HG03060 (cell line): ENCODE measurements around the gene ZFP3.
"Not testable (repeated sequence)": the region's sequence is repeated elsewhere in the genome, so short reads cannot be mapped to it uniquely, and the experiment has no call there.

ENCODE experiments used
- ATAC-seq: cut with Tn5 transposase; IDR thresholded peaks from one replicate; pipeline ENCODE4 v1.9.1; 2021; ENCODE audit warnings: low read depth, moderate number of reproducible peaks; ENCODE audit not compliant: unreplicated experiment

The ZFP3 gene

DNA sequence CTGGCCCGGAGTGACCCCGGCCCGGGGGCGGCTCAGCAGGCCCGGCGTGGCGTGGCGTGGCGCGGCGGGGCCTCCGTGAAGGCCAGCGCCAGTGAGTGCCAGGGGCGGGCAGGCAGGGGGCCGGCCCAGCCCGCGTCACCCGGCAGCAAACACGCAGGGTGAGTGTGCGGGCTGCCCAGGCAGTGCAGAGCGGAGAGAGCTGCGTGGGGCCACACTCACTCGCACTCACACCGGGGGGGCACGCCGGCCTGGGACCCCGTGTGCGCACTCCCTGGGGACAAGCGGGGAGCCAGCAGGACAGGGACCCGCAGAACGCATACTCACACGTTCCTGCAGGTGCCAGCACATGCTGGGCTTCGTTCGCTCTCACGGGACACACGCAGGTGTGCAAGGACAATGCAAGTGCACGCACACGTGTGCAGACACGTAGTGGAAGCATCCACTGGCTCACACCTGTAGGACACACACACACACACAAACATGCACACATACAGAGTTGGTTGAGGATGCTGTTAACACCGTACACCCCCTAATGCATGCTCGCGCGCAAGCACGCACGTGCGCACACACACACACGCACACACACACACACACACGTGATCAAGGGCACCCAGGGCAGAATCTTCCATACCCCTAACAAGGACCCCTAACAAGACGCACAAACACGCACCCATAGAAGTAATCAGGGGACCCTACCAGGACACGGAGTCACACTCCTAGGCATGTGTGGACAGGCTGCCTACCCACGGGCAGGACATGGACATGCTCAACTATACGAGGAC is 45.3 kb downstream of the ZFP3 start:
- no peak for ATAC-seq

DNA sequence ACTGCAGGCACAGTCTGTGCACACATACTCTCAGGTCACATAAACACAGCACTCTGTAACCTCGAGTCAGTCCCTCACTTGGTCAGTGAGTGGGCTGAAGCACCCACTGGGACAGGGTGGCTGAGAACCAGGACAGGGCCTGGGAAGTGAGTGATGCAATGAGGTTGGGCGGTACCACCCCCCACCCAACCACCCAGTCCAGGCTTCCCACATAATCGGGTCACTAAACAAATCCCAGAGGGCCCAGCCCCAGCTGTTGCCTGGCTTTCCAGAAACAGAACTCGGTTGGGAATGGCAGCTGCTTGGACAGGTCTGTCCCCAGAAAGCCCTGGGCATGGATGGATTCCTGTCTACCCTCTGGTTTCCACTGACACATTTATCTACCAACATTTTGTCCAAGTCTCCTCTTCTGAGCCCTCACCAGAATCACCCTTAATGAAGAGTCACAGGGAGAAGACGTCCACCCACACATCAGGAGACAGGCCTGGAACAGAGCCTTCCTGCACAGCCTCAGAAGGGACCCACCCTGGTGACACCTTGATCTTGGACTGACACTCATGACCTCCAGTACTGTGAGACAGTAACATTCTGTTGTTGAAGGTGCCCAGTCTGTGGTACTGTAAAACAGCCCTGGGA is 46.0 kb downstream of the ZFP3 start:
- not testable (repeated sequence) for ATAC-seq

GRCh38 chr17:5124896-5125295 is 46.6 kb downstream of the ZFP3 start:
- not testable (repeated sequence) for ATAC-seq

- ATAC-seq = no peak
Measured at GRCh38 chr17:5126719-5127488, 48.6 kb downstream of the ZFP3 start.

DNA sequence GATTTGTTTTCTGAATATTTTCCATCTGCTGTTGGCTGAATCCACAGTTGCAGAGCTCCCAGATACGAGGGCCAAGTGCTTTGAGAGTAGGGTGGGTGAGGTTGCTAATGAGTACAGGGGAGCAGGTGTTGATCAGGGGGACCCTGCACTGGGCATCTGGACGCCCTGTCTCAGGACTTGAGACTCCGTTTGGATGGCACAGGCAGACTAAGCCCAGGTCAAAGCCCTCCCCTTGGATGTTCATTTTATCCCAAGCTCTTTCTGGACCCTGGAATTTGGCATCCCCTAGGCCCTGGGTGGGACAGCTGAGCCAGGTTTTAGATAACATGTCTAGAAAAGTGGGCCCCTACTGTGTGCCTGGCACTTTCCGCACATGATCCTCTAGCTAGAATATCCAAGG is 49.6 kb downstream of the ZFP3 start:
- ATAC-seq = no peak

GRCh38 chr17:5128387-5128786 is 50.1 kb downstream of the ZFP3 start:
- ATAC-seq = not testable (repeated sequence)

DNA sequence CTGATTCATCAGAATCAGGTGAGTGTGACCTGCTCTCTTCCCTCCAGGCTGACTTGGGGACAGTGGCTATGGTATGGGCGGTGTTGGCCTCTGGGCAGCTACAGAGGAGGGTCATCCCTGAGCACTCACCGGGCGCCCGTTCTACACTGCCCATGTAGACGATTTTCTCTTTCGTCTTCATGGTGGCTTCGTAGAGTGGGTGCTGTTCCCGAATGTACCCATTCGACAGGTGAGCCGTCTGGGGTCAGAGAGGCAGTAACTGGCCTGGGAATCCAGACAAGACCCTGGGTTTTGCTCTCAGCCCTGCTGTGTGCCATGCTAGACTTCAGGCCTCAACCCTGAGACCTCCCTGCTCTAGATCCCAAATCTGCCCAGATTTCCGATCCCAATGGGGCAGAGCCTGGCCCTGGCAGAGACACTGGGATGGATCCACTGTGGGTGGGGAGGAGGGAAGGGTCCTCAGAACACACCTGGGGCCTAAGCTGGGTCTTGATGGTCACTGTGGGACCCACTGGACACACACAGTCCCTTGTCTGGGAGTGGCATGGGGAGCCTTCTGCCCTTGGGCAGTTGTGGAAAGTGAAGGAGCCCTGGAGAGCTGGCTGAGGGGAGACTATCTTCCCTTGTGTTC is 50.8 kb downstream of the ZFP3 start:
- ATAC-seq = no peak

DNA sequence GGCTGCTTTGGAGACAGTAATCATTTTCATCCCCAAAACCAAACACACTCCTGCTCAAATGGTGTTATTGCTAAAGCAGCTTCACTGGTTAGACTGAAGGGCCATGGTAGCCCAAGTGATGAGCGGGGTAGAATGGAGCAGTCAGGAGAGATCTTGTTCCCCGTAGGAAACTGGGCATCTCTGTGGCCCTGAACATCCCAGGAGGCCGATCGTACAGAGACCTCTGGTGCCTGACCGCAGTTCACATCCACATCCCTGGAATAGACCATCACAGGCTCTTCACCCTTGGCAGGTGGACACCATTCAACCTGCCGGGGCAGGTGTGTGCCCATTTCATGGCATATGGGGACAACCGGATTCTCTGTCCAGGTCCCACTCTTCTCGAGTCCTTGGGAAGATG is 51.5 kb downstream of the ZFP3 start:
- not testable (repeated sequence) for ATAC-seq

DNA sequence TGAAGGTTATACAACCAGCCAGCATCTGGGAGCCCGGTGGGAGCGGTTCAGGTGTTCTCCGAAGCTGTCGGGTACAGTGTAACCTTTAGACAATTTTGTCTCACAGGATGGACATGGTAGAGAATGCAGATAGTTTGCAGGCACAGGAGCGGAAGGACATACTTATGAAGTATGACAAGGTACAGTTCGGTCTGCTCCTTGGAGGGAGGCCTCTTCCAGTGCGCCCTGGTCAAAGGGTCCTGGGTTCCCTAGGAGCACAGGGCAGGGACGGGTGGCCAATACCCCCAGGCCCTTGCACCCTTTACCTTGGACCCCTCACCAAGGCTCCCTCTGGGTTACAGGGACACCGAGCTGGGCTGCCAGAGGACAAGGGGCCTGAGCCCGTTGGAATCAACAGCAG is 52.0 kb downstream of the ZFP3 start:
- ATAC-seq = not testable (repeated sequence)

DNA sequence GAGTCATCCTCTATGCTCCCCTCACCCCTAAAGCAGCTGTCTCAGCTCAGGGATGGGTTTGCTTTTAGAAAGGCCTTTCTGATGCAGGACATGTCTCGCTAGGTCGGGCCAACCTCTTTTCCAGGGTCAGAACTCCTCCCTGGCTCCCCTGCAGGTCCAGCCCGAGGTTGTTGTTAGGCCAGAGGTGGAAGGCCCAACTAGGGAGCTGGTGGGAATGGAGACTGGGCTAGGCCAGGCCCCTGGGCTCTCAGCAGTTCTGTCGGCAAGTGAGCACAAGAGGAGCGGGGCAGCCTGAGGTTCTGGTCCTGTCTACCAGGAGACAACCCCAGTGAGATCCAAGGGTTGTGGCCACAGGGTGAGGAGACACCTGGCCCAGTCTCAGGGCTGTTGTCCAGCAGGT is 52.4 kb downstream of the ZFP3 start:
- ATAC-seq = not testable (repeated sequence)

DNA sequence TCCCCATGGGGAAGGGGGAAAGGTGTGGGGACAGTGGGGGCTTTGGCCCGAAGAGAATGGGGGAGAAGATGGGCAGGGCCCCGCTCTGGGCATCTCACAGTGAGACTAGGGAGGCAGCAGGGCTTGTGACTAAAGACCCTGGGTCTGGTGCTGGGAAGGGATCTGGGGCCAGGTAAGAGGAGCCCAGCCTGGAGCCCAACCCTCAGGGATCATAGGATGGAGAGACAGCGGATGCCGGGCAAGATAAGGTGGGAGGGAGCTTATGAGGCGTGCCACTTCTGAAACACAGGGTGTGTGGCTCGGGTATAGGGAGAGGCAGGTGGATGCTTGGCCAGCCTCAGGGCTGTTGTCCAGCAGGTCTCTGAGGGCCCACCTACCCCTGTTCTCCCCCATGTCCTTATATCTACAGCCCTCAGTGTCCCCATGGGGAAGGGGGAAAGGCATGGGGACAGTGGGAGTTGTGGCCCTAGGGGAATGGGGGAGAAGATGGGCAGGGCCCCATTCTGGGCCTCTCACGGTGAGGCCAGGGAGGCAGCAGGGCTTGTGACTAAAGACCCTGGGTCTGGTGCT is 53.0 kb downstream of the ZFP3 start:
- no peak for ATAC-seq

DNA sequence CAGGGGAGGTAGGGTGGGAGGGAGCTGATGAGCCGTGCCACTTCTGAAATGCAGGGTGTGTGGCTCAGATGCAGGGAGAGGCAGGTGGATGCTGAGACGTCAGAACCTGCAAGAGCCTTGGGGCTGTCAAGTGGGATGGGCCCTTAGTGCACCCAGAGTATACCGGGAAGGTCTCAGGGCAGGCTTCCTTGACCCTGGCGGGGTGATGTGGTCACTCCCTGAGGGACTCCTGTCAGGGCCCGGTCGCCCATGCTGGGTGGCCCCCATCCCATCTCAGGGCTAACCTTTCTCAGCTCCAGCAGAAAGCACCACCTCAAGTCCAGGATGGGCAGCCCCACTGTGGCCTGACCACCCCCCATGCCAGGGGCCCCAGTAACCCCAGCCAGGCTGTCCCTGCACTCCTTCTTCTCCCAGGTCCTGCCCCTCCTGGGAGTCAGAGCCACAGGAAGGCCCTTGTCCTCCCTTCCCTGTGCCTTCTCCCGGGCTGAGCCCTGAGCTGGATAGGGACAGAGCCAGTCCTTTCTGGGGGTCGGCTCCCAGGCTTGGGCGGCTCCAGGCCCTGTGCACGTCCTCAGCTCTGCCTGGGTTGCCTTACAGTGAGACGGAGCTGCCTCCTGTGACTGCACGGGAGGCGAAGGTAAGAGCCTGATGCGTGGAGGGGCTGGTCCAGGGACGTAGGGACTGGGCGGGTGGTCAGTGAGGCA is 53.7 kb downstream of the ZFP3 start:
- ATAC-seq = not testable (repeated sequence)

DNA sequence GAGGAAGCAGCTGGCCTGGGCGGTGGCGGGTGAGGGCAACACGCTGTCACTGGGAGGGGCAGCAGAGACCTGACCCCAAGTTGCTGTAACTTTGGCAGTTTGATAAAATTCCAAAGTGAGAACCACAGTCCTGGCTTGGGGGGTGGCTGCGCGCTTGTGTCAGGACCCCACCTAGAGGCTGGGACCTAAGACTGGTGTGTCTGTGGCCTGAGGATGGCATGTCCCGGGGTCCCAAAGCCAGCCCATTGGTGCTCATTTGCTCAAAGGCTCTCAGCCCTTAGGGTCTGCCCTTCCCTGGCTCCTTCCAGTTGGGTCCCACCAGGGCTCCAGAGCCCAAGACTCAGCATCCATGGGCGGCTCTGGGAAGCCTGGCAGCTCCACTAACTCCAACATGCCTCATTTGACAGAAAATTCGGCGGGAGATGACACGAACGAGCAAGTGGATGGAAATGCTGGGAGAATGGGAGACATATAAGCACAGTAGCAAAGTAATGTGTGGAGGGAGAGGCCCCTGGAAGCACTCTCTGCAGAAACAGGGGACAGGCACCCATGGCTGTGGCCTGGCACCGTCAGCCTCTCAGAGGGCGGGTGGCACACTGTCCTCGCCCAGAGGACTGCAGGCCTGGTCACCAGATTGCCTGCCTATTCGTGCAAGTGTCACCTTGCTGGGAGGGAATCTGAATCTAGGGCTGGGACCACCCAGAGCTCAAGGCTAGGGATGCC is 54.4 kb downstream of the ZFP3 start:
- not testable (repeated sequence) for ATAC-seq

DNA sequence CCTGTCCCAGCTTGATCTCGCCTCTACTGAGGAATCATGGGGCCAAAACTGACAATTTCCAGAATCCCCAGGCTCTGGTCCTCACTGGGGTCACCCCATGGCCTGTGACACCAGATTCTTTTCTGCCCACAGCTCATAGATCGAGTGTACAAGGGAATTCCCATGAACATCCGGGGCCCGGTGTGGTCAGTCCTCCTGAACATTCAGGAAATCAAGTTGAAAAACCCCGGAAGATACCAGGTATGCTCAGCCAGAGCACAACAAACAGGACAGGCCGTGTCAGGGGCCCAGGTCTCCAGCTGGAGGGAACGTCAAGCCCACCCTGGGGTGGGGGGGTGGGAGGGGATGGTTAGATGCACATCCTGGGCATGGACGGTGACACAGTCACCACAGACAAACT is 55.0 kb downstream of the ZFP3 start:
- no peak for ATAC-seq

GRCh38 chr17:5133961-5134360 is 55.7 kb downstream of the ZFP3 start:
- ATAC-seq = not testable (repeated sequence)

DNA sequence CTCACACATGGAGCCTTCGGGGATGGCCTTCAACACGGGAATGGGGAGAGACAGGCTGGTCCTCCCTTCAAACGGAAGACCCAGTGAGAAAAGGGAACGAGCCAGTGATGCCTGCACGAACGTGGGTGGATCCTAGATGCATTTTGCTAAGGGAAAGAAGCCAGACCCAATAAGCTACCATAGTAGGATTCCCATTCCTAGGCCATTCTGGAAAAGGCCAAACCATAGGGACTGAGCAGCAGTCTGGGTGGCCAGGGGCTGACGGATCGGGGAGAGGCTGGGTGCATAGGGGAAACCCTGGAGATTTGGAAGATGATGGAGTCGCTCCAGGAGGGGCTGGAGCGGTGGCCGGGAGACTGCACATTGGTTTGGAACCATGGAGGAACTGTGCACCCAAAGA is 56.3 kb downstream of the ZFP3 start:
- not testable (repeated sequence) for ATAC-seq

DNA sequence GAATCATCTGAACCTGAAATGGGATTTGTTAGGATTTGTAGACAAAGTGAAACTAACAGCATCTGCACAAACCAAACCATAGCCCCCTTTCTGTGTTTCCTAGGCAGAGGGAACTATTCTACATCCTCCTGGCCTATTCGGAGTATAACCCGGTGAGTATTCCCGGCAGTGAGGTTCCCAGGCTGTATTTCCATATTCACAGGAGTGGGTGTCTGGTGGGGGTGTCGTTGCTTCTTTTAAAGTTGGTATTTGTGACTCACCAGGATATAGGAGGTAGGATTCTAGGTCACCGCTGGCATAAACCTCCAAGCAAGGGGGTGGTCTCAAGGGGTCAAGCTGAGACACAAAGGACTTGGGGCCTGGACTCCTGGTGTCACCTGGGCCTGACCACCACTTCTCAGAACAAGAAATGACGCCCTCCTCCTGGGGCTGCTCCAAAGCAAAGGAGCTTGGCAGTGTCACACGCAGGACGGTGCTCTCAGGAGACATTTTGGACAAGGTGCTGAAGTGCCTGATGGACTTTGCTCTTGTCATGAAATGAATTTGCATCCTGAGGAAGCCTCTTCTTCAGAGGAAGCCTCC is 57.0 kb downstream of the ZFP3 start:
- not testable (repeated sequence) for ATAC-seq

DNA sequence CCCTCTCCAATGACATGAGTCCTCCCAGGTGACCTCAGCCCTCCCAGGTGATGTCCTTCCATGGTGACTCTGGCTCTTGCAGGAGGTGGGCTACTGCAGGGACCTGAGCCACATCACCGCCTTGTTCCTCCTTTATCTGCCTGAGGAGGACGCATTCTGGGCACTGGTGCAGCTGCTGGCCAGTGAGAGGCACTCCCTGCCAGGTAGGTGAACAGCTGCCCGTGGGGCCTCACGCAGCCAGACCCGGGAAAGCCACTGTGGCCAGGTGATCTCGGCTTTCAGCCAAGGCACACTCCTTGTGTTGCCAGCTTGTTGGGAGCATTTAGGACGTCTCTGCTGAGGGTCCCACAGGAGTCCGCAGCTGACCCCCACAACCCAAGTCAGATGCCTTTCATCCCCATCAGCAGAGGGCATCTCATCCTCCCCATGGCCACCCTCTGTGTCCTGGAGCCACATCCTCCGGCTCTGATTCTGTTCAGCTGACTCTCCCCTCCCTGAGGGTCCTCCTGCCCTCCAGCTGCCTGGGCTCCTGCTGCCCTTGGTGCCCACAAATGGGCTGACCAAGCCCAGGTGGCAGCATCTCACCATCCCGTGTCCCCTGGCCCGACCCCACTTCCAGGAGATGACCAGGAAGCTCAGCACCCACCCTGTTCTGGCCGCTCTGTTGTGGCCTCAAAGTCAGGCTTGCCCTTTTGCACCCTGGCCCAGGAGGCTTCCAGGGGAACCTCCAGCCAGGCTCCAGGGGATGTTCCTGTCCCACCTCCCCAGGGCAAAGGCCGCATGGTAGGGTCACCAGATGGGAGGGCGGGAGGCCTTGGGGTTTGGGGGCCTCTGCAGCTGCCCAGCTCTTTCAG is 57.7 kb downstream of the ZFP3 start:
- ATAC-seq = no peak
